Upper lobe of left lung (tissue), 6 donors: ENCODE data around the gene C16orf95. TPM values are rescaled to one million over a fixed set of nuclear protein-coding genes. Genes with fewer than 3 reads are reported as not detected.

Experiments used
- ATAC-seq, 2 donors: fragments of 200-7000 bp; cut with Tn5 transposase; one replicate each; pipeline ENCODE4 v1.9.1; 2022; ENCODE audit warnings: mild to moderate bottlenecking in 2 of 2, moderate library complexity in 2 of 2; ENCODE audit not compliant: low FRiP score in 2 of 2
- DNase-seq, 2 donors: peaks; one replicate each; pipeline ENCODE4 v3.0.0-alpha.2; 2019 to 2020
- H3K27ac ChIP-seq, 4 donors: fragments of 200-600 bp; sonication (generic); one replicate each; pipeline ENCODE4 v1.5.1; 2016 to 2019
- H3K27me3 ChIP-seq, 4 donors: fragments of 200-600 bp; sonication (generic); one replicate each; pipeline ENCODE4 v1.5.1; 2017 to 2019
- H3K36me3 ChIP-seq, 4 donors: fragments of 200-600 bp; sonication (generic); one replicate each; pipeline ENCODE4 v1.5.1; 2016 to 2019
- H3K4me1 ChIP-seq, 4 donors: fragments of 200-600 bp; sonication (generic); one replicate each; pipeline ENCODE4 v1.5.1; 2018 to 2019
- H3K4me3 ChIP-seq, 4 donors: fragments of 200-600 bp; sonication (generic); one replicate each; pipeline ENCODE4 v1.5.1; 2017 to 2019; ENCODE audit warnings: mild to moderate bottlenecking in 2 of 4, moderate library complexity in 1 of 4
- H3K9me3 ChIP-seq, 4 donors: fragments of 200-600 bp; sonication (generic); one replicate each; pipeline ENCODE4 v1.5.1; 2018 to 2019
- EP300 ChIP-seq, 4 donors: sonication (generic); formaldehyde crosslinking; IDR thresholded peaks; one replicate each; pipeline ENCODE4 v1.5.1; 2017; ENCODE audit warnings: antibody characterized with exemption in 4 of 4, control low read depth in 2 of 4
- POLR2A ChIP-seq, 4 donors: fragments of 450-650 bp; IDR thresholded peaks; one replicate each; pipeline ENCODE4 v1.5.1; 2016 to 2017; ENCODE audit warnings: antibody characterized with exemption in 4 of 4, mild to moderate bottlenecking in 2 of 4
- POLR2AphosphoS5 ChIP-seq, 2 donors: sonication (generic); formaldehyde crosslinking; IDR thresholded peaks; one replicate each; pipeline ENCODE4 v1.5.1; 2017; ENCODE audit warnings: antibody characterized with exemption in 2 of 2
- WGBS, 2 donors: methylation state at CpG; one replicate each; pipeline ENCODE4 v1.1.5; 2017 to 2018; 5-methylcytosine and 5-hydroxymethylcytosine counted together
- total RNA-seq, 6 donors: library from RNA; depleted of rRNA in 4 of 6; stranded (reverse); fragments of >200 nt in 4 of 6; gene quantifications; one replicate each; pipeline versions ENCODE4 v1.1.0 to v1.2.1, GENCODE V29; 2016 to 2021
- TF ChIP-seq, protein P1 (sequence below), 6 experiments: fragments of 450-650 bp in 4 of 6; fragments of 200-600 bp in 2 of 6; sonication (generic) in 2 of 6; IDR thresholded peaks; one replicate each; pipeline ENCODE4 v1.5.1; 2016 to 2019; ENCODE audit warnings: antibody characterized with exemption in 6 of 6
- donor health status: DM: no; HTN: no; CAD: no; lungs with moderate emphysema.
- donor health status: DM: no; HTN: yes; CAD: no; lungs with severe emphysema.

The C16orf95 gene
- total RNA-seq, 6 donors from 2014 or later = 1.8 to 9.4 (median 3.4) TPM

- H3K4me3 ChIP-seq = no peak overlapping the region
- no peaks in the 10 kb centered on the region for H3K9me3 ChIP-seq
- 97 to 100% methylated on average over 1 to 5 of the region's 5 CpGs for WGBS, 2 donors
- H3K36me3 ChIP-seq = no peaks in the 10 kb centered on the region
- no peaks in the 10 kb centered on the region for H3K27me3 ChIP-seq
- DNase-seq (no peak), ATAC-seq (peak in 1 of 2 donors; percentile 27)
- H3K27ac ChIP-seq = no peak overlapping the region
- H3K4me1 ChIP-seq = peaks cover 0 to 3% (median 0%) of the 10 kb centered on the region in 4 donors
- no peak for TF ChIP-seq POLR2AphosphoS5 (IDR thresholded peaks at IDR 0.05)
- TF ChIP-seq, protein P1, sequence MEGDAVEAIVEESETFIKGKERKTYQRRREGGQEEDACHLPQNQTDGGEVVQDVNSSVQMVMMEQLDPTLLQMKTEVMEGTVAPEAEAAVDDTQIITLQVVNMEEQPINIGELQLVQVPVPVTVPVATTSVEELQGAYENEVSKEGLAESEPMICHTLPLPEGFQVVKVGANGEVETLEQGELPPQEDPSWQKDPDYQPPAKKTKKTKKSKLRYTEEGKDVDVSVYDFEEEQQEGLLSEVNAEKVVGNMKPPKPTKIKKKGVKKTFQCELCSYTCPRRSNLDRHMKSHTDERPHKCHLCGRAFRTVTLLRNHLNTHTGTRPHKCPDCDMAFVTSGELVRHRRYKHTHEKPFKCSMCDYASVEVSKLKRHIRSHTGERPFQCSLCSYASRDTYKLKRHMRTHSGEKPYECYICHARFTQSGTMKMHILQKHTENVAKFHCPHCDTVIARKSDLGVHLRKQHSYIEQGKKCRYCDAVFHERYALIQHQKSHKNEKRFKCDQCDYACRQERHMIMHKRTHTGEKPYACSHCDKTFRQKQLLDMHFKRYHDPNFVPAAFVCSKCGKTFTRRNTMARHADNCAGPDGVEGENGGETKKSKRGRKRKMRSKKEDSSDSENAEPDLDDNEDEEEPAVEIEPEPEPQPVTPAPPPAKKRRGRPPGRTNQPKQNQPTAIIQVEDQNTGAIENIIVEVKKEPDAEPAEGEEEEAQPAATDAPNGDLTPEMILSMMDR (IDR thresholded peaks at IDR 0.05) = no peak
- no peak for TF ChIP-seq EP300 (IDR thresholded peaks at IDR 0.05)
- no peak for TF ChIP-seq POLR2A (IDR thresholded peaks at IDR 0.05)
These were observed 5.8 kb downstream of the C16orf95 start for GRCh38 chr16:87311387-87311786.

DNA sequence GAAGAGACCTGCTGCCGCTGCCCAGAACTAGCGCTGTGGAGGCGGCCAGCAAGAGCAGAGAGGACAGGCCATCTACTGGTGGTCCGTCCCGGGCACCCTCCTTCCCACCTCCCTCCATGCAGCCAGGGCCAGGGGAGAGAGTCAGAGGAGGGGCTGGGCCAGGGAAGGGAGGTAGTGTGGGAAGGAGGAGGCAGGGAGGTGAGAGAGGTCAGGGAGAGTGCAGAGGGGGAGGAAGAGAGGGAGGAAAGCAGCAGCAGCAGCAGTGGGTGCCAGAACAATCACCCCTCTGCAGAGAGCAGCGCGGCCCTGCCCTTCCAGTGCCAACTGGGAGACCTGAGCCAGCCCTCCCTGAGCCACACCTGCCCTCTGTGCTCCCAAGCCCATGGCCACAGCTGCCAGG lies 6.6 kb downstream of the C16orf95 start:
- peak in 1 of 2 donors; percentile 15 for ATAC-seq
- H3K4me1 ChIP-seq = no peaks in the 10 kb centered on the region
- no peaks in the 10 kb centered on the region for H3K36me3 ChIP-seq
- H3K9me3 ChIP-seq = no peaks in the 10 kb centered on the region
- peak in 1 of 2 donors; percentile 25 for DNase-seq
- TF ChIP-seq, protein P1 (IDR thresholded peaks at IDR 0.05) = no peak
- TF ChIP-seq POLR2AphosphoS5 (IDR thresholded peaks at IDR 0.05) = no peak
- no peak for TF ChIP-seq EP300 (IDR thresholded peaks at IDR 0.05)
- no peak for TF ChIP-seq POLR2A (IDR thresholded peaks at IDR 0.05)
- no peaks in the 10 kb centered on the region for H3K27me3 ChIP-seq
- H3K4me3 ChIP-seq = no peak overlapping the region
- no peak overlapping the region for H3K27ac ChIP-seq
- 73 to 78% methylated on average over 5 to 7 of the region's 7 CpGs for WGBS, 2 donors

DNA sequence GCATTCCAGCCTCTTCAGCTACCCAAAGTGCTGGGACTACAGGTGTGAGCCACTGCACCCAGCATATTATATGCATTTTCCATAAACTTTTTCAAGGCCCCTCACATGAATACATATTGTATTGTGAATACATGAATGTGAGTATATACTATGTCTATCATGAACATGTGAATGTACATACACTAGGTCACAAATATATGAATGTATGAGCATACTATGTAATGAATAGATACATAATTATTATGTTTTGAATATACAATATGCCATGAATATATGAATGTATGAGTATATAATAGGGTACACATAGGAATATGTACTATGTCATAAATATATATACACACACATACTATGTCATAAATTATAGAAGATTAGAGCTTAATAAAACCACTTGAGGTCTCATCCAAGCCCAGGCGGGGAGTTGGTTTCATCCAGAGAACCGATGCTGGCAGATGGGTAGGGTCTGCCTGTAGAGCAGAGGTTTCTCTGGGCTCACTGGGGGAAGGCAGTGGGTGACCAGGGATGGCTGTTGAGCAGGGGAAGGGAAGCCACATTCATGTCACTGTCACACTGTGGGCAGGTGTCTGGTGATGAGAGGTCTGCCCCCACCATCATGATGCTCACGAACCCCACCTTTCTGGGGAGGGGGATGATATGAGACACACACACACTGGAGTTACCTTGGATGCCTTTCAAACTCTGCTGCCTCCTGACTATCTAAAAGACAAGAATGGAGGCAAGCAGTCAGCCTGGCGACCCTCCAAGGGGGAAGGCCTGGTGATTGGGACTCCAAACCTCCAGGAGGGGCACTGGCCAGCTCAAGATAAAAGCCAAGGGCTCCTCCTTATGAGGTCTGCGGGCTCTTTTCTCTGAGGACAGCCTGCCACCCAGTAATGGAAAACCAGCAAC lies 7.3 kb downstream of the C16orf95 start:
- no peak for DNase-seq
- TF ChIP-seq, protein P1 (IDR thresholded peaks at IDR 0.05) = no peak
- TF ChIP-seq POLR2A (IDR thresholded peaks at IDR 0.05) (no peak), EP300 (IDR thresholded peaks at IDR 0.05) (no peak), POLR2AphosphoS5 (IDR thresholded peaks at IDR 0.05) (no peak)
- Histone ChIP-seq H3K27me3 (no peaks in the 10 kb centered on the region), H3K9me3 (no peaks in the 10 kb centered on the region), H3K4me3 (no peak overlapping the region), H3K4me1 (no peaks in the 10 kb centered on the region), H3K27ac (no peak overlapping the region), H3K36me3 (no peaks in the 10 kb centered on the region)
- 85 to 93% methylated on average over 2 to 5 of the region's 5 CpGs for WGBS, 2 donors
- ATAC-seq = no peak

GRCh38 chr16:87308826-87309225 lies 8.4 kb downstream of the C16orf95 start:
- H3K27ac ChIP-seq = no peak overlapping the region
- no peak overlapping the region for H3K4me3 ChIP-seq
- TF ChIP-seq EP300 (IDR thresholded peaks at IDR 0.05) = no peak
- no peak for TF ChIP-seq POLR2AphosphoS5 (IDR thresholded peaks at IDR 0.05)
- no peak for TF ChIP-seq POLR2A (IDR thresholded peaks at IDR 0.05)
- TF ChIP-seq, protein P1 (IDR thresholded peaks at IDR 0.05) = no peak
- H3K9me3 ChIP-seq = no peaks in the 10 kb centered on the region
- no peaks in the 10 kb centered on the region for H3K27me3 ChIP-seq
- no peaks in the 10 kb centered on the region for H3K36me3 ChIP-seq
- ATAC-seq (no peak), DNase-seq (no peak)
- 78 to 91% methylated on average over 4 of the region's 4 CpGs for WGBS, 2 donors
- no peaks in the 10 kb centered on the region for H3K4me1 ChIP-seq
